ENCODE measurements around the gene TTC23L. TPM values are rescaled to one million over a fixed set of nuclear protein-coding genes. Genes with fewer than 3 reads are reported as not detected.

TTC23L gene
- total RNA-seq, 1 donor from 2014 or later, result not detected

DNA sequence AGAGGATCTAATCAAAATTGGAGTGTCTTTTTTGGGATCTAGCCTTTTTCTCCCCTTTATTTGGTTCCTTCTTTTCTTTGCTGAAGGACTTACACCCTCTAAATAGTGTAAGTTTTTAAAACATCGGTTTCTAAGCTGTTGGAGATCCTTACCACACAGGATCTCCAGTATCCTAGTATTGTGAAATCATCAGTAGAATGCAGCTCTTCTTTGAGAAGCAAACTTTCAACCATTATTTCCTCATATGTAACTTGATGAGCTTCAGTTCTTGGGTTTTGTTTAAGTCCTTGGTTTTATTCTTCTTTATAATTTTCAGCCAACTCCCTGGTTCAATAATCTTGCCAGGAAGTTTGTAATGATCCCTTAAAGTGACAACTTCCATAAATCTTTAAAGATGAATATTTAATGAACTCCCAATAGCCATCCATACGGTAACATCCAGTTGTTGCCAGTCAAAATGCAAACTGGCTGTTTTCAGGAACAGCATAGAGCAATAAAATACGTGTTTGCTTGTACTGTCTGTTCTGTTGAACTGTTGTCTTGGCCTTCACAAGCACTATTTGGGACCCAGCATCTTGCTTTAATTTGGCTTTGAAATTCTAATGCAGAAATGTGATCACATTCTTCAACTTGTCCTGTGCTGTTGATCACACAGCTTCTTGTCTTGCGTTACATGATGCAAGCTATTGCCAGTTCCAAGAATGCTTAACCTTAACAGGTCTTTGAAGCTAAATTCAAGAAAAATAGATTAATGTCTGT, 34.8 kb upstream of the TTC23L start:
- DNase-seq (ENCODE audit: low spot score in 2 of 2), result no peak
- intact Hi-C loops (cut with DNase I), result no loop called here
- H3K27ac ChIP-seq, result no peak overlapping the region

GRCh38 chr5:34804913-34805312, 34.1 kb upstream of the TTC23L start:
- Histone ChIP-seq H3K4me1 (no peaks in the 10 kb centered on the region), H3K27me3 (no peaks in the 10 kb centered on the region), H3K4me3 (no peak overlapping the region), H3K9me3 (no peaks in the 10 kb centered on the region), H3K36me3 (peaks cover 6 to 50% of the 10 kb centered on the region in 2 donors), H3K27ac (no peak overlapping the region)
- no peak for DNase-seq (ENCODE audit: low spot score in 2 of 2)
- TF ChIP-seq CTCF (IDR thresholded peaks at IDR 0.05), result no peak
- intact Hi-C loops (cut with DNase I), result no loop called here

More for the DNA sequence above, 34.8 kb upstream of the TTC23L start:
- H3K36me3 ChIP-seq, result peaks cover 7 to 50% of the 10 kb centered on the region in 2 donors
- no peaks in the 10 kb centered on the region for H3K27me3 ChIP-seq
- H3K9me3 ChIP-seq, result no peaks in the 10 kb centered on the region
- TF ChIP-seq CTCF (IDR thresholded peaks at IDR 0.05), result no peak
- H3K4me1 ChIP-seq, result no peaks in the 10 kb centered on the region
- no peak overlapping the region for H3K4me3 ChIP-seq

DNA sequence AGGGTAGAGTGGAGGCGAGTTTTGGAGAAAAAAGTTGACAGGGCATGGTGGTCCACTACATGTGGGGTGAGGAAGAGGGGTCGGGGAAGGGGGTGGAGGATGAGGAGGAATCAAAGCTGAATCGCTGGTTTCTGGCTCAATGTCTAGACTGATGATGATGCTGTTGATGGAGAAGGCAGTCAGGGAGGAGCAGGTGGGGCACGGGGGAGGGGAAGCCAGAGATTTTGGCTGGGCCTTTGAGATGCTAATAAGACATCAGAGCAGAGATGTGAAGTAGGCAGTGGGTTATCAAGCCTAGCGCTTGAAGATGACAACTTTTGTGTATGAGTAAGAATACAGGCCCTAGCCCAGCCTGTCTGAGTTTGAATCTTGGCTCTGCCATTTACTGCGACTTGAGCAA, 32.4 kb upstream of the TTC23L start:
- Histone ChIP-seq H3K4me1 (peaks cover 0 to 7% of the 10 kb centered on the region in 2 donors), H3K27me3 (no peaks in the 10 kb centered on the region), H3K36me3 (peaks cover 3 to 38% of the 10 kb centered on the region in 2 donors), H3K4me3 (no peak overlapping the region), H3K9me3 (no peaks in the 10 kb centered on the region), H3K27ac (no peak overlapping the region)
- DNase-seq (ENCODE audit: low spot score in 2 of 2), result no peak
- intact Hi-C loops (cut with DNase I), result no loop called here
- no peak for TF ChIP-seq CTCF (IDR thresholded peaks at IDR 0.05)

GRCh38 chr5:34811706-34812105, 27.3 kb upstream of the TTC23L start:
- no peaks in the 10 kb centered on the region for H3K27me3 ChIP-seq
- no peak for DNase-seq (ENCODE audit: low spot score in 2 of 2)
- H3K27ac ChIP-seq, result no peak overlapping the region
- H3K9me3 ChIP-seq, result no peaks in the 10 kb centered on the region
- peaks cover 12 to 16% of the 10 kb centered on the region in 2 donors for H3K36me3 ChIP-seq
- H3K4me3 ChIP-seq, result no peak overlapping the region
- intact Hi-C loops (cut with DNase I), result no loop called here
- peaks cover 0 to 11% of the 10 kb centered on the region in 2 donors for H3K4me1 ChIP-seq
- no peak for TF ChIP-seq CTCF (IDR thresholded peaks at IDR 0.05)

DNA sequence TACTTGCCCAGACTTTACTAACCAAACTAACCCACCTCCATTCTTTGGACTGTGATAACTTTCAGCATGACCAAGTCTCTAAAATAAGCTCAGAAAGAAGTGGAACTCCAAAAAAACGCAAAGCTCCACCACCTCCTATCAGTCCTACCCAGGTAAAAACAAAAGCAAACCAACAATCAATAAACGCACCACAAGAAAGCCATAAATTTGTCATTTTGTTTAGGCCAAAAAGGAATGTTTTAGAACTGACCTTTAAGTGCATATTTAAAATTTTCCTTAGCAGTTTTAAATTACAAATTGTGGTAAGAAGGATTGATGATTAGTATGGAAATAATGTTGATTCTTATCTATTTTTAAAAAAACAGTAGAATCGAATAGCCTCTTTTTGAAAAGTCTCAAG, 25.5 kb upstream of the TTC23L start:
- peaks cover 0 to 11% of the 10 kb centered on the region in 2 donors for H3K4me1 ChIP-seq
- H3K36me3 ChIP-seq, result peaks cover 16 to 17% of the 10 kb centered on the region in 2 donors
- no peak overlapping the region for H3K4me3 ChIP-seq
- DNase-seq (ENCODE audit: low spot score in 2 of 2), result no peak
- intact Hi-C loops (cut with DNase I), result no loop called here
- H3K27ac ChIP-seq, result no peak overlapping the region
- no peaks in the 10 kb centered on the region for H3K27me3 ChIP-seq
- no peaks in the 10 kb centered on the region for H3K9me3 ChIP-seq
- TF ChIP-seq CTCF (IDR thresholded peaks at IDR 0.05), result no peak
